GM12878 (cell line): ENCODE data around the gene CHCHD3. TPM values are rescaled to one million over a fixed set of nuclear protein-coding genes. Genes with fewer than 3 reads are reported as not detected.

Source experiments
- ATAC-seq: fragments of 200-7000 bp; cut with Tn5 transposase; 3 replicates; pipeline ENCODE4 v1.9.1; 2020; ENCODE audit warnings: mild to moderate bottlenecking, moderate library complexity
- BruUV-seq: library from RNA; stranded (reverse); fragments of 400-500 nt; replicated peaks from 2 replicates; lab custom pipeline; 2021; lab: Mats Ljungman, UMichigan
- CTCF ChIA-PET: fragments of 300-600 bp; sonication (Branson Sonifier 250); formaldehyde crosslinking; extraction: SDS; loops from one replicate; lab custom pipeline; 2021; ENCODE audit warnings: inconsistent platforms; lab: Yijun Ruan, JAX
- POLR2A ChIA-PET: fragments of 350-600 bp; formaldehyde crosslinking; extraction: SDS; loops from one replicate; lab custom pipeline; 2021; ENCODE audit warnings: inconsistent platforms; lab: Charles Lee
- RAD21 ChIA-PET: fragments of 300-600 bp; sonication (Branson Sonifier 250); formaldehyde crosslinking; loops from one replicate; lab custom pipeline; 2023; ENCODE audit warnings: antibody characterized with exemption; ENCODE audit not compliant: unreplicated experiment; lab: Charles Lee
- SMC1A ChIA-PET: fragments of 300-600 bp; sonication (Branson Sonifier 250); formaldehyde crosslinking; loops from one replicate; lab custom pipeline; 2023; ENCODE audit not compliant: unreplicated experiment, uncharacterized antibody; lab: Charles Lee
- DNase-seq: peaks from one replicate; pipeline ENCODE4 v3.0.0-alpha.2; 2011; ENCODE audit warnings: low read depth, low spot score
- FAIRE-seq: peaks from 3 replicates; lab custom pipeline; 2011; peaks lifted over from hg19 to GRCh38; lab: Jason Lieb, UNC
- H2AFZ ChIP-seq: 2 replicates; pipeline ENCODE4 v1.6.0; 2011; ENCODE audit warnings: low read depth, low read length, control low read depth; ENCODE audit not compliant: control insufficient read depth
- H3K27ac ChIP-seq: 2 replicates; pipeline ENCODE4 v1.5.1; 2011; ENCODE audit warnings: control low read depth; ENCODE audit not compliant: control insufficient read depth, insufficient read depth
- H3K27me3 ChIP-seq, 2 experiments: replicated peaks in 1 of 2; 2 replicates each; pipeline versions ENCODE4 v1.6.0 to v1.6.1; 2011; ENCODE audit warnings: low read length in 1 of 2; ENCODE audit not compliant: control insufficient read depth in 2 of 2, insufficient read depth in 2 of 2
- H3K36me3 ChIP-seq, 2 experiments: 2 replicates each; pipeline ENCODE4 v1.5.1; 2011; ENCODE audit warnings: low read length in 1 of 2; ENCODE audit not compliant: control insufficient read depth in 2 of 2, insufficient read depth in 2 of 2
- H3K4me1 ChIP-seq: 2 replicates; pipeline ENCODE4 v1.6.1; 2011; ENCODE audit warnings: mild to moderate bottlenecking, low read length, moderate library complexity, mixed read lengths; ENCODE audit not compliant: control insufficient read depth, insufficient read depth
- H3K4me2 ChIP-seq: 2 replicates; pipeline ENCODE4 v1.6.0; 2011; ENCODE audit warnings: control low read depth; ENCODE audit not compliant: control insufficient read depth, insufficient read depth
- H3K4me3 ChIP-seq: fragments of 200-600 bp; sonication (generic); 2 replicates; pipeline ENCODE4 v1.5.1; 2016
- H3K79me2 ChIP-seq: 2 replicates; pipeline ENCODE4 v1.6.0; 2011; ENCODE audit warnings: low read length; ENCODE audit not compliant: control insufficient read depth, insufficient read depth
- H3K9ac ChIP-seq: 2 replicates; pipeline ENCODE4 v1.8.0; 2011; ENCODE audit warnings: low read length, control low read depth, mixed read lengths; ENCODE audit not compliant: control insufficient read depth, insufficient read depth
- H3K9me3 ChIP-seq: replicated peaks from 3 replicates; pipeline ENCODE4 v1.5.1; 2011; ENCODE audit warnings: mild to moderate bottlenecking, low read length; ENCODE audit not compliant: control insufficient read depth, insufficient read depth
- H4K20me1 ChIP-seq: 2 replicates; pipeline ENCODE4 v1.6.0; 2011; ENCODE audit not compliant: control insufficient read depth, insufficient read depth
- BCLAF1 ChIP-seq: fragments of 450-650 bp; IDR thresholded peaks from 2 replicates; pipeline ENCODE4 v1.6.1; 2017; ENCODE audit warnings: antibody characterized with exemption, mild to moderate bottlenecking, moderate library complexity
- BRCA1 ChIP-seq: IDR thresholded peaks from 2 replicates; pipeline ENCODE4 v1.6.1; 2011; ENCODE audit warnings: low read depth, low read length, improper control_type of control experiment
- CEBPZ ChIP-seq: fragments of 150-350 bp; IDR thresholded peaks from 2 replicates; pipeline ENCODE4 v1.6.1; 2016; ENCODE audit warnings: low read depth, low read length
- MLLT1 ChIP-seq: fragments of 450-650 bp; IDR thresholded peaks from 2 replicates; pipeline ENCODE4 v1.6.1; 2016; ENCODE audit warnings: mild to moderate bottlenecking
- MYB ChIP-seq: fragments of 150-350 bp; IDR thresholded peaks from 2 replicates; pipeline ENCODE4 v1.6.1; 2014; ENCODE audit warnings: mild to moderate bottlenecking, low read depth, low read length, borderline replicate concordance
- POLR2AphosphoS5 ChIP-seq: IDR thresholded peaks from 2 replicates; pipeline ENCODE4 v1.6.1; 2011; ENCODE audit warnings: mild to moderate bottlenecking, low read length, inconsistent platforms
- RELA ChIP-seq: fragments of 450-650 bp; IDR thresholded peaks from 2 replicates; pipeline ENCODE4 v1.8.0; 2014; ENCODE audit warnings: borderline replicate concordance; ENCODE audit not compliant: partially characterized antibody
- TCF12 ChIP-seq: IDR thresholded peaks from 2 replicates; pipeline ENCODE4 v1.6.1; 2011; ENCODE audit warnings: low read depth, mild to moderate bottlenecking, low read length
- USF1 ChIP-seq: IDR thresholded peaks from 2 replicates; pipeline ENCODE4 v1.6.1; 2011; ENCODE audit warnings: borderline replicate concordance, low read depth, mild to moderate bottlenecking, moderate library complexity, mixed read lengths, low read length; ENCODE audit not compliant: insufficient read depth; ENCODE audit errors: extremely low read length
- ZBTB40 ChIP-seq: fragments of 450-650 bp; IDR thresholded peaks from 2 replicates; pipeline ENCODE4 v1.6.1; 2016; ENCODE audit warnings: mild to moderate bottlenecking, moderate library complexity, borderline replicate concordance
- WGBS: methylation state at CpG from one replicate; pipeline ENCODE4 v1.1.6; 2016; ENCODE audit warnings: low lambda C conversion rate; ENCODE audit not compliant: insufficient replicate concordance, insufficient coverage; ENCODE audit errors: missing lambda C conversion rate; 5-methylcytosine and 5-hydroxymethylcytosine counted together
- in situ Hi-C: fragments of 300-500 bp; cut with MboI; formaldehyde crosslinking; loops from 9 replicates; pipeline ENCODE4 v1.14.3; 2018; ENCODE audit warnings: mixed read lengths
- intact Hi-C: fragments of 100-400 bp; cut with micrococcal nuclease; formaldehyde crosslinking; loops from one replicate; pipeline ENCODE4 v1.14.2; 2022; ENCODE audit not compliant: unreplicated experiment
- polyA plus RNA-seq, 11 experiments: library from polyadenylated mRNA; depleted of rRNA in 4 of 11; unstranded in 6 of 11; stranded (reverse) in 5 of 11; fragments of >200 nt; fragmentation: Nextera tagmentation in 4 of 11; fragmentation: Illumina TruSeq in 1 of 11; extraction: Ambion mirVana in 4 of 11; extraction: Trizol in 1 of 11; gene quantifications; 1 replicate in 1 of 11; 2 replicates in 10 of 11; pipeline versions ENCODE4 v1.2.1 to v1.2.3, GENCODE V29; 2011 to 2016; ENCODE audit warnings: inconsistent platforms in 2 of 11, missing spikeins in 2 of 11, low read depth in 1 of 11
- total RNA-seq, 4 experiments: library from RNA; depleted of rRNA in 3 of 4; stranded (reverse); fragments of >200 nt in 3 of 4; fragmentation: Illumina TruSeq in 1 of 4; extraction: Trizol in 1 of 4; gene quantifications; 2 replicates each; pipeline versions ENCODE4 v1.2.1 to v1.2.3, GENCODE V29; 2013 to 2021

Gene CHCHD3
- total and polyA plus RNA-seq, 10 of the 15 experiments (the other 5 are each of a cell fraction or from before 2014, with no cell fraction given) = 38.3 to 178 (median 96.2) TPM

- no peak overlapping the region for H2AFZ ChIP-seq
- peaks cover 28% of the 10 kb centered on the region for H3K79me2 ChIP-seq
- no peak overlapping the region for H3K9ac ChIP-seq
- no peak overlapping the region for H3K4me2 ChIP-seq
- H3K4me1 ChIP-seq = 0 out of 2 replicates have a peak, but pooled peaks cover 2% of the 10 kb centered on the region
- ChIA-PET SMC1A (interaction anchor here (1.0 kb wide), 1 partner anchor 32 kb away, joined by 3 read pairs; no protein-coding TSS in a partner anchor), POLR2A (no interaction called here), RAD21 (no interaction called here), CTCF (interaction anchor here (0.7 kb wide), 1 partner anchor 9 kb away, joined by 3 read pairs; no protein-coding TSS in a partner anchor)
- in situ Hi-C loops = no loop called here
- DNase-seq = no peak
- H4K20me1 ChIP-seq = no peaks in the 10 kb centered on the region
- peaks cover 0 to 2% of the 10 kb centered on the region in 2 experiments; a peak in 1 of 4 replicates for H3K36me3 ChIP-seq
- intact Hi-C loops = no loop called here
- H3K9me3 ChIP-seq = no peaks in the 10 kb centered on the region
- no peak for FAIRE-seq
- 76% methylated on average over 2 of the region's 2 CpGs for WGBS
- H3K27ac ChIP-seq = no peak overlapping the region
- no peak for ATAC-seq
- no peaks in the 10 kb centered on the region for H3K27me3 ChIP-seq
- no peak overlapping the region for H3K4me3 ChIP-seq
- no TSS peak for BruUV-seq
- TF ChIP-seq BRCA1 = no peak
- no peak for TF ChIP-seq CEBPZ
- no peak for TF ChIP-seq BCLAF1
- no peak for TF ChIP-seq USF1
- no peak for TF ChIP-seq TCF12
- TF ChIP-seq RELA = no peak
- no peak for TF ChIP-seq MYB
- TF ChIP-seq MLLT1 = no peak
- TF ChIP-seq ZBTB40 = no peak
- TF ChIP-seq POLR2AphosphoS5 = no peak
These were observed 34.6 kb downstream of the CHCHD3 start for GRCh38 chr7:133047321-133047720.
